ENCODE data around the gene IL4I1.

The IL4I1 gene

GRCh38 chr19:49877020-49877878 lies 19.4 kb downstream of the IL4I1 start, which contains the start of the genes AKT1S1 and TBC1D17:
Gene AKT1S1, minus strand, starts transcription at chr19:49877355. Its CDS starts 4,060 bp downstream, at chr19:49873295.
Gene TBC1D17, plus strand, starts transcription at chr19:49877702. Its CDS starts 22 bp downstream, at chr19:49877724.
- Histone ChIP-seq H3K9me3 (ENCODE audit: control insufficient read depth, low read length) (no peaks in the 10 kb centered on the region), H3K36me3 (ENCODE audit: control insufficient read depth, insufficient read depth, low read length) (no peaks in the 10 kb centered on the region), H3K27ac (peak within 1 kb of the TSS; percentile 96), H3K9ac (peak within 1 kb of the TSS; percentile 64), H3K27me3 (ENCODE audit: control insufficient read depth, insufficient read depth, low read length) (no peaks in the 10 kb centered on the region), H3K4me3 (ENCODE audit: low read depth, low read length) (peak within 1 kb of the TSS; percentile 100), H3K4me2 (ENCODE audit: low read length) (peak within 1 kb of the TSS; percentile 100), H3K4me1 (peaks cover 6% of the 10 kb centered on the region), H2AFZ (peak within 1 kb of the TSS; percentile 85), H3K79me2 (peaks cover 11% of the 10 kb centered on the region)
- TF ChIP-seq CTCF (IDR thresholded peaks at IDR 0.05) = no peak

GRCh38 chr19:49876422-49877019 lies 20.2 kb downstream of the IL4I1 start:
- Histone ChIP-seq H3K4me2 (ENCODE audit: low read length) (peak overlapping the region; percentile 90), H3K79me2 (peaks cover 11% of the 10 kb centered on the region), H3K27ac (peak overlapping the region; percentile 96), H3K36me3 (ENCODE audit: control insufficient read depth, insufficient read depth, low read length) (no peaks in the 10 kb centered on the region), H3K4me3 (ENCODE audit: low read depth, low read length) (peak overlapping the region; percentile 100), H3K27me3 (ENCODE audit: control insufficient read depth, insufficient read depth, low read length) (no peaks in the 10 kb centered on the region), H2AFZ (peak overlapping the region; percentile 85), H3K4me1 (peaks cover 6% of the 10 kb centered on the region), H3K9ac (peak overlapping the region; percentile 64), H3K9me3 (ENCODE audit: control insufficient read depth, low read length) (no peaks in the 10 kb centered on the region)
- TF ChIP-seq CTCF (IDR thresholded peaks at IDR 0.05) = no peak

GRCh38 chr19:49875857-49876421 lies 20.7 kb downstream of the IL4I1 start:
- H2AFZ ChIP-seq = peak overlapping the region; percentile 85
- no peaks in the 10 kb centered on the region for H3K36me3 ChIP-seq (ENCODE audit: control insufficient read depth, insufficient read depth, low read length)
- H3K9ac ChIP-seq = peak overlapping the region; percentile 64
- no peak for TF ChIP-seq CTCF (IDR thresholded peaks at IDR 0.05)
- peak overlapping the region; percentile 100 for H3K4me3 ChIP-seq (ENCODE audit: low read depth, low read length)
- peak overlapping the region; percentile 90 for H3K4me2 ChIP-seq (ENCODE audit: low read length)
- H3K9me3 ChIP-seq (ENCODE audit: control insufficient read depth, low read length) = no peaks in the 10 kb centered on the region
- peaks cover 11% of the 10 kb centered on the region for H3K79me2 ChIP-seq
- H3K27ac ChIP-seq = peak overlapping the region; percentile 96
- H3K27me3 ChIP-seq (ENCODE audit: control insufficient read depth, insufficient read depth, low read length) = no peaks in the 10 kb centered on the region
- peaks cover 6% of the 10 kb centered on the region for H3K4me1 ChIP-seq

- no peak for TF ChIP-seq CTCF (IDR thresholded peaks at IDR 0.05)
- Histone ChIP-seq H3K9ac (no peak overlapping the region), H3K4me3 (ENCODE audit: low read depth, low read length) (peak overlapping the region; percentile 100), H3K9me3 (ENCODE audit: control insufficient read depth, low read length) (no peaks in the 10 kb centered on the region), H3K27me3 (ENCODE audit: control insufficient read depth, insufficient read depth, low read length) (no peaks in the 10 kb centered on the region), H3K4me1 (peaks cover 10% of the 10 kb centered on the region), H3K36me3 (ENCODE audit: control insufficient read depth, insufficient read depth, low read length) (no peaks in the 10 kb centered on the region), H3K4me2 (ENCODE audit: low read length) (peak overlapping the region; percentile 90), H2AFZ (no peak overlapping the region), H3K79me2 (peaks cover 14% of the 10 kb centered on the region), H3K27ac (peak overlapping the region; percentile 96)
These were observed 21.5 kb downstream of the IL4I1 start for GRCh38 chr19:49875177-49875576.
